Measurements from ENCODE around the gene DYNLT4.
"Not testable (repeated sequence)": the region's sequence is repeated elsewhere in the genome, so short reads cannot be mapped to it uniquely, and the experiment has no call there.

DNA sequence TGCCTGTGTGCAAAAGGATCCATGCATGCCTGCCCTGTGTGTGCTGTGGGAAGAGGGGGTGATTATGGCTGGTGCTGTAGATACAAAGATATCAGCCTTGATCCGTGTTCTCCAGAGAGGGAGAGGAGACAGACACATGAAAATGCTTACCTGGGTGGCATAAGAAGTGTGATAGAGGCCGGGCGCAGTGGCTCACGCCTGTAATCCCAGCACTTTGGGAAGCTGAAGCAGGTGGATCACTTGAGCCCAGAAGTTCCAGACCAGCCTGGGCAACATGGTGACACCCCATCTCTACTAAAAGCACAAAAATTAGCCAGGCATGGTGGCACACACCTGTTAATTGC is 3.6 kb upstream of the DYNLT4 start:
- TF ChIP-seq CHD2 (IDR thresholded peaks at IDR 0.05; ENCODE audit: low read depth, low read length); ZNF138 (CRISPR knock-in tag; IDR thresholded peaks at IDR 0.05; ENCODE audit: low read depth); FOSL1 (CRISPR knock-in tag; IDR thresholded peaks at IDR 0.05; ENCODE audit: borderline replicate concordance); MAZ (IDR thresholded peaks at IDR 0.05; ENCODE audit: borderline replicate concordance, low read depth, low read length); MAZ (CRISPR knock-in tag; IDR thresholded peaks at IDR 0.05; ENCODE audit: low read depth); ELF1 (CRISPR knock-in tag; IDR thresholded peaks at IDR 0.05); ZNF142 (CRISPR knock-in tag; IDR thresholded peaks at IDR 0.05); SIN3A (IDR thresholded peaks at IDR 0.05; ENCODE audit: borderline replicate concordance, low read depth, low read length); ZNF619 (CRISPR knock-in tag; IDR thresholded peaks at IDR 0.05): not testable (repeated sequence)
- TF ChIP-seq, protein P1, sequence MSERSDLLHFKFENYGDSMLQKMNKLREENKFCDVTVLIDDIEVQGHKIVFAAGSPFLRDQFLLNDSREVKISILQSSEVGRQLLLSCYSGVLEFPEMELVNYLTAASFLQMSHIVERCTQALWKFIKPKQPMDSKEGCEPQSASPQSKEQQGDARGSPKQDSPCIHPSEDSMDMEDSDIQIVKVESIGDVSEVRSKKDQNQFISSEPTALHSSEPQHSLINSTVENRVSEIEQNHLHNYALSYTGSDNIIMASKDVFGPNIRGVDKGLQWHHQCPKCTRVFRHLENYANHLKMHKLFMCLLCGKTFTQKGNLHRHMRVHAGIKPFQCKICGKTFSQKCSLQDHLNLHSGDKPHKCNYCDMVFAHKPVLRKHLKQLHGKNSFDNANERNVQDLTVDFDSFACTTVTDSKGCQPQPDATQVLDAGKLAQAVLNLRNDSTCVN (CRISPR knock-in tag; IDR thresholded peaks at IDR 0.05; ENCODE audit: borderline replicate concordance): not testable (repeated sequence)
- TF ChIP-seq, protein P2, sequence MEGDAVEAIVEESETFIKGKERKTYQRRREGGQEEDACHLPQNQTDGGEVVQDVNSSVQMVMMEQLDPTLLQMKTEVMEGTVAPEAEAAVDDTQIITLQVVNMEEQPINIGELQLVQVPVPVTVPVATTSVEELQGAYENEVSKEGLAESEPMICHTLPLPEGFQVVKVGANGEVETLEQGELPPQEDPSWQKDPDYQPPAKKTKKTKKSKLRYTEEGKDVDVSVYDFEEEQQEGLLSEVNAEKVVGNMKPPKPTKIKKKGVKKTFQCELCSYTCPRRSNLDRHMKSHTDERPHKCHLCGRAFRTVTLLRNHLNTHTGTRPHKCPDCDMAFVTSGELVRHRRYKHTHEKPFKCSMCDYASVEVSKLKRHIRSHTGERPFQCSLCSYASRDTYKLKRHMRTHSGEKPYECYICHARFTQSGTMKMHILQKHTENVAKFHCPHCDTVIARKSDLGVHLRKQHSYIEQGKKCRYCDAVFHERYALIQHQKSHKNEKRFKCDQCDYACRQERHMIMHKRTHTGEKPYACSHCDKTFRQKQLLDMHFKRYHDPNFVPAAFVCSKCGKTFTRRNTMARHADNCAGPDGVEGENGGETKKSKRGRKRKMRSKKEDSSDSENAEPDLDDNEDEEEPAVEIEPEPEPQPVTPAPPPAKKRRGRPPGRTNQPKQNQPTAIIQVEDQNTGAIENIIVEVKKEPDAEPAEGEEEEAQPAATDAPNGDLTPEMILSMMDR (CRISPR knock-in tag; IDR thresholded peaks at IDR 0.05): not testable (repeated sequence)
